ENCODE data around the gene BNC2.

The BNC2 gene

GRCh38 chr9:16767366-16767765 is 103.1 kb downstream of the BNC2 start:
- no peak for DNase-seq (ENCODE audit: low read depth in 1 of 2, low spot score in 1 of 2)
- Histone ChIP-seq H3K27me3 (ENCODE audit: insufficient read depth, poor library complexity, severe bottlenecking) (no peaks in the 10 kb centered on the region), H3K27ac (replicated peaks) (no peak overlapping the region), H3K4me3 (replicated peaks; ENCODE audit: insufficient read depth, low read length) (no peak overlapping the region)
- TF ChIP-seq POLR2AphosphoS5 (IDR thresholded peaks at IDR 0.05; ENCODE audit: low read depth) = no peak
- TF ChIP-seq, protein P1, sequence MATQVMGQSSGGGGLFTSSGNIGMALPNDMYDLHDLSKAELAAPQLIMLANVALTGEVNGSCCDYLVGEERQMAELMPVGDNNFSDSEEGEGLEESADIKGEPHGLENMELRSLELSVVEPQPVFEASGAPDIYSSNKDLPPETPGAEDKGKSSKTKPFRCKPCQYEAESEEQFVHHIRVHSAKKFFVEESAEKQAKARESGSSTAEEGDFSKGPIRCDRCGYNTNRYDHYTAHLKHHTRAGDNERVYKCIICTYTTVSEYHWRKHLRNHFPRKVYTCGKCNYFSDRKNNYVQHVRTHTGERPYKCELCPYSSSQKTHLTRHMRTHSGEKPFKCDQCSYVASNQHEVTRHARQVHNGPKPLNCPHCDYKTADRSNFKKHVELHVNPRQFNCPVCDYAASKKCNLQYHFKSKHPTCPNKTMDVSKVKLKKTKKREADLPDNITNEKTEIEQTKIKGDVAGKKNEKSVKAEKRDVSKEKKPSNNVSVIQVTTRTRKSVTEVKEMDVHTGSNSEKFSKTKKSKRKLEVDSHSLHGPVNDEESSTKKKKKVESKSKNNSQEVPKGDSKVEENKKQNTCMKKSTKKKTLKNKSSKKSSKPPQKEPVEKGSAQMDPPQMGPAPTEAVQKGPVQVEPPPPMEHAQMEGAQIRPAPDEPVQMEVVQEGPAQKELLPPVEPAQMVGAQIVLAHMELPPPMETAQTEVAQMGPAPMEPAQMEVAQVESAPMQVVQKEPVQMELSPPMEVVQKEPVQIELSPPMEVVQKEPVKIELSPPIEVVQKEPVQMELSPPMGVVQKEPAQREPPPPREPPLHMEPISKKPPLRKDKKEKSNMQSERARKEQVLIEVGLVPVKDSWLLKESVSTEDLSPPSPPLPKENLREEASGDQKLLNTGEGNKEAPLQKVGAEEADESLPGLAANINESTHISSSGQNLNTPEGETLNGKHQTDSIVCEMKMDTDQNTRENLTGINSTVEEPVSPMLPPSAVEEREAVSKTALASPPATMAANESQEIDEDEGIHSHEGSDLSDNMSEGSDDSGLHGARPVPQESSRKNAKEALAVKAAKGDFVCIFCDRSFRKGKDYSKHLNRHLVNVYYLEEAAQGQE (IDR thresholded peaks at IDR 0.05; ENCODE audit: insufficient replicate concordance, low read depth) = no peak

DNA sequence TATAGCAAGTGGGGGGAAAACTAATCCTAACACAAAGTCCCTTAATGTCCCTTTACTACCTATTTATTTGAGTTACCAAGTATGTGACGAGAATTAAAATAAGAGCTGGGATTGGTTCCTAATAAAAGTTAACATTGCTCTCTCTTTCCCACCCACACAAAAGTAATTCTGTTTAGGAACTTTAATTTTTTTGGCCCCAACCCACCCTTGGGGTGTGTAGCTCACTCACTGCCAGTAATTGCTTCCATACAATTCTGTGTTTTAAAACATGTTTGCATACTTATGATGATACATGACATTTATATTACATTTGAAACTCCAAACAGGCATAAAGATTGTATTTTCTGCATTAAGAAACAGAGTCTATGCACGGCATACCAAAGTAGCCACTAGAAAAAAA is 106.5 kb downstream of the BNC2 start:
- TF ChIP-seq SPI1 (IDR thresholded peaks at IDR 0.05; ENCODE audit: borderline replicate concordance, low read depth) (no peak), GABPA (IDR thresholded peaks at IDR 0.05; ENCODE audit: low read depth) (no peak), POLR2AphosphoS5 (IDR thresholded peaks at IDR 0.05; ENCODE audit: low read depth) (no peak), CTCF (IDR thresholded peaks at IDR 0.05; ENCODE audit: insufficient read depth, low read length) (no peak)
- TF ChIP-seq, protein P1 (IDR thresholded peaks at IDR 0.05; ENCODE audit: insufficient replicate concordance, low read depth) = no peak
- DNase-seq (ENCODE audit: low read depth in 1 of 2, low spot score in 1 of 2) = no peak
- no peaks in the 10 kb centered on the region for H3K27me3 ChIP-seq (ENCODE audit: insufficient read depth, poor library complexity, severe bottlenecking)
- no peak overlapping the region for H3K4me3 ChIP-seq (replicated peaks; ENCODE audit: insufficient read depth, low read length)
- no peak overlapping the region for H3K27ac ChIP-seq (replicated peaks)

DNA sequence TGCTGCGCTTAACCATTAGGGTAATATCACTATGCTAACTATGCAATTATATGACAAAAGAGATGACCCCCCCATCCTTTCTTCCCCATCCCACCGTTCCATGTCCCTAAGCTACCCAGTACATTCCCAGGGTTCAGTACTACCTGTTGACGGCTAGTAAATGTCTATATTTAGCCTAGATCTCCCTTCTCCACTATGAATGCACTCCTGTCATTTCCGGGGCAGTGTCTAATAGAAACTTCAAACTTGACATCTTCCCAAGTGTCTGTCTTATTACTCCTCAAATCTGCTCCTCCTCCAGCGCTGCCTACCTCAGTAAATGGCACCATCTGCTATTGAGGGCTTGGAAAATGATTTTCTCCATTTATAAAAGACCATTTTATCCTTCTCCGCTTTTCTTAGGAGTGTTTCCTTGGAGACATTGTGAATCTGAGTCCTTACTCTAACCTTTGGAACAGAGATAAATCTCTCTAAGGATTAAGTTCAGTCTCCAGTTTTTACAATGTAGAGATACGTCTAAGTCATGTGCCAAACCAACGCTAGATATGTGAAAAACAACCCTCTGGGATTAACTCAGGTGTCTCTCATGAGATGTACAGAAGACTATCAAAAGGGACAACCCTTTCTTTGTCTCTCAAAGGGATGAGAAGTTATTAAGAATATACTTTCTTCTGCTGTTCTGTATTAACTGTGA is 114.9 kb downstream of the BNC2 start:
- Histone ChIP-seq H3K4me3 (replicated peaks; ENCODE audit: insufficient read depth, low read length) (no peak overlapping the region), H3K27ac (replicated peaks) (no peak overlapping the region), H3K27me3 (ENCODE audit: insufficient read depth, poor library complexity, severe bottlenecking) (no peaks in the 10 kb centered on the region)
- no peak for TF ChIP-seq GABPA (IDR thresholded peaks at IDR 0.05; ENCODE audit: low read depth)
- TF ChIP-seq, protein P1 (IDR thresholded peaks at IDR 0.05; ENCODE audit: insufficient replicate concordance, low read depth) = no peak
- TF ChIP-seq POLR2AphosphoS5 (IDR thresholded peaks at IDR 0.05; ENCODE audit: low read depth) = no peak
- no peak for TF ChIP-seq CTCF (IDR thresholded peaks at IDR 0.05; ENCODE audit: insufficient read depth, low read length)
- no peak for TF ChIP-seq SPI1 (IDR thresholded peaks at IDR 0.05; ENCODE audit: borderline replicate concordance, low read depth)
- DNase-seq (ENCODE audit: low read depth in 1 of 2, low spot score in 1 of 2) = no peak
